B cell (primary cell): Measurements from ENCODE around the gene DPH1. TPM values are rescaled to one million over a fixed set of nuclear protein-coding genes. Genes with fewer than 3 reads are reported as not detected.

Source experiments
- ATAC-seq: fragments of 200-7000 bp; cut with Tn5 transposase; one replicate; pipeline ENCODE4 v1.10.0; 2021; ENCODE audit warnings: low read depth, mild to moderate bottlenecking, moderate number of reproducible peaks, moderate library complexity
- CTCF ChIA-PET: fragments of 350-600 bp; sonication (Branson Sonifier 250); formaldehyde crosslinking; loops from one replicate; lab custom pipeline; 2021; ENCODE audit warnings: antibody characterized with exemption, inconsistent platforms; lab: Charles Lee
- POLR2A ChIA-PET: fragments of 350-600 bp; sonication (Branson Sonifier 250); formaldehyde crosslinking; loops from one replicate; lab custom pipeline; 2021; ENCODE audit warnings: antibody characterized with exemption; lab: Charles Lee
- DNase-seq: peaks from one replicate; pipeline ENCODE4 v3.0.0; 2013
- H2AFZ ChIP-seq: 2 replicates; pipeline ENCODE4 v1.6.1; 2012; ENCODE audit warnings: mild to moderate bottlenecking, low read depth, low read length; ENCODE audit not compliant: insufficient read depth, poor library complexity, severe bottlenecking
- H3K27ac ChIP-seq, 2 donors: 1 replicate in 1 of 2; 2 replicates in 1 of 2; pipeline ENCODE4 v1.5.1; 2012 to 2013; ENCODE audit warnings: low read length in 2 of 2, mild to moderate bottlenecking in 2 of 2, moderate library complexity in 1 of 2
- H3K27me3 ChIP-seq, 4 experiments: fragments of 200-600 bp in 1 of 4; sonication (generic) in 1 of 4; replicated peaks in 1 of 4; 1 replicate in 2 of 4; 2 replicates in 2 of 4; pipeline versions ENCODE4 v1.6.1 to v1.7.0; 2013 to 2016; ENCODE audit warnings: low read length in 3 of 4, mild to moderate bottlenecking in 2 of 4, mixed read lengths in 1 of 4, moderate library complexity in 1 of 4; ENCODE audit not compliant: insufficient read depth in 4 of 4, control insufficient read depth in 3 of 4; ENCODE audit errors: control extremely low read depth in 1 of 4
- H3K36me3 ChIP-seq, 2 experiments: replicated peaks in 1 of 2; 1 replicate in 1 of 2; 2 replicates in 1 of 2; pipeline versions ENCODE4 v1.6.1 to v1.7.1; 2013; ENCODE audit warnings: low read length in 1 of 2; ENCODE audit not compliant: insufficient read depth in 2 of 2, control insufficient read depth in 1 of 2; ENCODE audit errors: control extremely low read depth in 1 of 2, extremely low read depth in 1 of 2
- H3K4me1 ChIP-seq, 2 donors: fragments of 200-600 bp in 1 of 2; sonication (generic) in 1 of 2; 1 replicate in 1 of 2; 2 replicates in 1 of 2; pipeline versions ENCODE4 v1.5.1 to v1.6.1; 2013 to 2017; ENCODE audit warnings: low read length in 2 of 2; ENCODE audit not compliant: control insufficient read depth in 2 of 2, insufficient read depth in 2 of 2
- H3K4me2 ChIP-seq: replicated peaks from 2 replicates; pipeline ENCODE3; 2012; ENCODE audit warnings: mild to moderate bottlenecking, low read depth, low read length; ENCODE audit not compliant: poor library complexity, severe bottlenecking
- H3K4me3 ChIP-seq, 5 experiments: fragments of 200-600 bp in 1 of 5; sonication (generic) in 1 of 5; 1 replicate in 3 of 5; 2 replicates in 2 of 5; pipeline versions ENCODE4 v1.5.1 to v1.7.0; 2011 to 2016; ENCODE audit warnings: low read length in 4 of 5, mild to moderate bottlenecking in 4 of 5, low read depth in 2 of 5, control low read depth in 1 of 5, moderate library complexity in 1 of 5; ENCODE audit not compliant: insufficient read depth in 1 of 5; ENCODE audit errors: control extremely low read depth in 1 of 5, extremely low read depth in 1 of 5
- H3K79me2 ChIP-seq: fragments of 200-600 bp; sonication (generic); one replicate; pipeline ENCODE4 v1.6.0; 2016; ENCODE audit warnings: low read length; ENCODE audit not compliant: control insufficient read depth, insufficient read depth
- H3K9ac ChIP-seq: fragments of 200-600 bp; sonication (generic); 2 replicates; pipeline ENCODE4 v1.6.1; 2017; ENCODE audit warnings: mild to moderate bottlenecking, low read length, moderate library complexity
- H3K9me3 ChIP-seq, 3 donors: one replicate each; pipeline versions ENCODE4 v1.6.1 to v1.7.1; 2013; ENCODE audit warnings: low read length in 2 of 3; ENCODE audit not compliant: control insufficient read depth in 2 of 3, insufficient read depth in 1 of 3; ENCODE audit errors: control extremely low read depth in 1 of 3
- H4K20me1 ChIP-seq: 2 replicates; pipeline ENCODE4 v1.6.0; 2012; ENCODE audit warnings: mild to moderate bottlenecking, low read length; ENCODE audit not compliant: insufficient read depth, control insufficient read depth, poor library complexity, severe bottlenecking
- H3K27ac Mint-ChIP-seq: one replicate; pipeline ENCODE4 v1.8.0; 2021; ENCODE audit warnings: mixed read lengths
- H3K27me3 Mint-ChIP-seq: one replicate; pipeline ENCODE4 v1.8.0; 2021; ENCODE audit warnings: mixed read lengths
- H3K4me1 Mint-ChIP-seq: one replicate; pipeline ENCODE4 v1.8.0; 2021; ENCODE audit warnings: mixed read lengths
- H3K4me3 Mint-ChIP-seq: one replicate; pipeline ENCODE4 v1.8.0; 2021; ENCODE audit warnings: mixed read lengths
- H3K9me3 Mint-ChIP-seq: one replicate; pipeline ENCODE4 v1.8.0; 2022; ENCODE audit warnings: mixed read lengths; ENCODE audit not compliant: insufficient read depth
- EZH2 ChIP-seq: IDR thresholded peaks from 2 replicates; pipeline ENCODE4 v1.6.1; 2012; ENCODE audit warnings: borderline replicate concordance, low read depth, mild to moderate bottlenecking, moderate library complexity, low read length; ENCODE audit not compliant: insufficient read depth, poor library complexity, severe bottlenecking
- WGBS: methylation state at CpG from one replicate; pipeline ENCODE4 v1.1.5; 2013; ENCODE audit warnings: missing lambda C conversion rate; ENCODE audit not compliant: insufficient coverage; 5-methylcytosine and 5-hydroxymethylcytosine counted together
- intact Hi-C: fragments of 100-400 bp; cut with micrococcal nuclease; formaldehyde crosslinking; loops from one replicate; pipeline ENCODE4 v1.10.0; 2022
- polyA plus RNA-seq: library from polyadenylated mRNA; depleted of rRNA; stranded (reverse); fragments of >200 nt; gene quantifications from 2 replicates; pipeline ENCODE4 v1.2.3, GENCODE V29; 2012
- total RNA-seq, 2 donors: library from RNA; stranded (reverse); fragments of 120-200 nt in 1 of 2; gene quantifications; 1 replicate in 1 of 2; 2 replicates in 1 of 2; pipeline versions ENCODE4 v1.2.3 to v1.2.4, GENCODE V29; 2013 to 2022
- TF ChIP-seq, protein P1 (sequence below): fragments of 200-600 bp; IDR thresholded peaks from one replicate; pipeline ENCODE4 v1.8.0; 2022; ENCODE audit warnings: antibody characterized with exemption, mild to moderate bottlenecking

Gene DPH1
- total and polyA plus RNA-seq, 2 donors (not counting 1 experiment from before 2014, with no cell fraction given), result 83.6 to 105 TPM

DNA sequence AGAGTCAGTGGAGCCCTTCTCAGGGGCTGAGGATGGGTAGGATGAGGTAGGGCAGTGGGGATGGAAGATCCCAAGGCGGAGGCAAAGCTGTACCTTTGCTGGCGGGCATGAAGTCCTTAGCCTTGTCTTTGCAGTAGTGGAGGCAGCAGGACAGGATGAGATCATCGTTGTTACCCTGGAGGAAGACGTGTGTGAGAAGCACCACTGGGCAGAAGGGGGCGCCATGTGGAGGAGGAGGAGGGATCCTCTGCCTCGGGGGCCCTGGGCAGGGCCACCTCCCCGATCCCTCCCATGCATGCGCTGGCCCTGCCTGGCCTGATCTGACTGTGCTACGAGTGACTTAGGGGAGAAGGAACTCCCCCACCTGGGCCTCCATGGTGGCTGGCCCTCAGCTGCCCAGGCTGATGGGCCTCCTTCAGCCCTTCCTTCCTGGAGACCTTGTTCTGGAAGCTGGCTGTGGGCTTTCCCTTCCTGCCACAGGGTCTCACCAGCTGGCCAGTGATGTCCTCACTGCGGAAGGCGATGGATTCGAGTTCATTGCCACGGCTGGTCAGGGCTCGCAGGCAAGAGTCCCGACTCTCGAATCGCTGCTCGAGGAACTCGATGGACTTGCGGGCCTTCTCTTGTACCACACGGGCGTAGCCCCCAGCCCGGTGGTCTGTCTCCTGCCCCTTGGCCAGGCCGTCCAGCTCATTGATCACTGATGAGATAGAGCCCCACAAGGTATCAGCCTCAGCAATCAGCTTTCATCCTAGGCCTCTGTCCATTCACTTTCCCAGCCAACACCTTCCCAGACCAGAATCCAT is 35.2 kb downstream of the DPH1 start:
- Histone ChIP-seq H4K20me1 (no peaks in the 10 kb centered on the region), H3K9me3 (no peaks in the 10 kb centered on the region), H3K4me1 (peaks cover 20 to 34% of the 10 kb centered on the region in 2 donors), H3K27me3 (peaks cover 0 to 1% (median 0%) of the 10 kb centered on the region in 4 experiments), H3K36me3 (peaks cover 0 to 22% of the 10 kb centered on the region in 2 experiments), H3K27ac (peak overlapping the region; percentile 41 to 64), H3K4me2 (peak overlapping the region; percentile 39), H2AFZ (peak overlapping the region; percentile 13), H3K4me3 (no peak overlapping the region), H3K79me2 (no peaks in the 10 kb centered on the region), H3K9ac (peak overlapping the region; percentile 10)
- ATAC-seq (peak; percentile 21), DNase-seq (peak; percentile 40)
- POLR2A ChIA-PET, result no interaction called here
- peaks cover 42% of the 10 kb centered on the region for H3K4me1 Mint-ChIP-seq
- intact Hi-C loops, result no loop called here
- no peaks in the 10 kb centered on the region for H3K27me3 Mint-ChIP-seq
- H3K9me3 Mint-ChIP-seq, result no peaks in the 10 kb centered on the region
- 87% methylated on average over 22 of the region's 24 CpGs for WGBS
- H3K27ac Mint-ChIP-seq, result peak overlapping the region; percentile 86
- no peak for TF ChIP-seq EZH2
- TF ChIP-seq, protein P1, sequence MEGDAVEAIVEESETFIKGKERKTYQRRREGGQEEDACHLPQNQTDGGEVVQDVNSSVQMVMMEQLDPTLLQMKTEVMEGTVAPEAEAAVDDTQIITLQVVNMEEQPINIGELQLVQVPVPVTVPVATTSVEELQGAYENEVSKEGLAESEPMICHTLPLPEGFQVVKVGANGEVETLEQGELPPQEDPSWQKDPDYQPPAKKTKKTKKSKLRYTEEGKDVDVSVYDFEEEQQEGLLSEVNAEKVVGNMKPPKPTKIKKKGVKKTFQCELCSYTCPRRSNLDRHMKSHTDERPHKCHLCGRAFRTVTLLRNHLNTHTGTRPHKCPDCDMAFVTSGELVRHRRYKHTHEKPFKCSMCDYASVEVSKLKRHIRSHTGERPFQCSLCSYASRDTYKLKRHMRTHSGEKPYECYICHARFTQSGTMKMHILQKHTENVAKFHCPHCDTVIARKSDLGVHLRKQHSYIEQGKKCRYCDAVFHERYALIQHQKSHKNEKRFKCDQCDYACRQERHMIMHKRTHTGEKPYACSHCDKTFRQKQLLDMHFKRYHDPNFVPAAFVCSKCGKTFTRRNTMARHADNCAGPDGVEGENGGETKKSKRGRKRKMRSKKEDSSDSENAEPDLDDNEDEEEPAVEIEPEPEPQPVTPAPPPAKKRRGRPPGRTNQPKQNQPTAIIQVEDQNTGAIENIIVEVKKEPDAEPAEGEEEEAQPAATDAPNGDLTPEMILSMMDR, result peak; percentile 20
- H3K4me3 Mint-ChIP-seq, result peak overlapping the region; percentile 61
- CTCF ChIA-PET, result interaction anchor here (1.2 to 3.8 kb wide), 5 partner anchors 9 to 180 kb away, joined by 3 to 17 read pairs (median 8); partner anchors contain the start of gene HIC1

DNA sequence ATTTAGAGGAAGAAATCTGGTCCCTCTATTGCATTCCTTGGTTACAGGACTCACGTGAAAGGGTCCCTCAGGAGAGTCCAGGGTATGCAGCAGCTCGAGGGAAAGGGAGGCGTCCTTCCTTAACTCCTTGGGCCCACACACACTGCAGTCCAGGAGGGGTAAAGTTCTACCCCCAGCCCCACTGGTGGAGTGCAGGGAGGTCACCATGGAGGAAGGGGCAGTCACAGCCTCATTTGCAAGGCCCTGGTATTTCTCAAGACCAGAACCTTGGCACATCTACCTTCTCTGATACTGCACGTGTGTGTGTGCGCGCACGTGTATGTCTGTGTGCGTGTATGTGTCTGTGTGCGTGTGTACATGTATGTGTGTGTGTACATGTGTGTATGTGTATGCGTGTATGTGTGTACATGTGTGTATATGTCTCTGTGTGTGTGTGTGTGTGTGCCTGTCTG is 36.0 kb downstream of the DPH1 start:
- no peak overlapping the region for H3K4me2 ChIP-seq
- no peak overlapping the region for H3K27ac Mint-ChIP-seq
- ChIA-PET CTCF (interaction anchor here (2.4 to 5.4 kb wide), 4 partner anchors 10 to 179 kb away, joined by 8 to 28 read pairs (median 16); partner anchors contain the start of gene HIC1), POLR2A (no interaction called here)
- H3K4me1 ChIP-seq, result peaks cover 20 to 41% of the 10 kb centered on the region in 2 donors
- H3K36me3 ChIP-seq, result peaks cover 0 to 22% of the 10 kb centered on the region in 2 experiments
- H3K27ac ChIP-seq, result no peak overlapping the region
- no peak overlapping the region for H2AFZ ChIP-seq
- H3K79me2 ChIP-seq, result no peaks in the 10 kb centered on the region
- no peak overlapping the region for H3K9ac ChIP-seq
- no peak for TF ChIP-seq EZH2
- H3K4me3 ChIP-seq, result no peak overlapping the region
- H3K4me3 Mint-ChIP-seq, result no peak overlapping the region
- H4K20me1 ChIP-seq, result no peaks in the 10 kb centered on the region
- H3K4me1 Mint-ChIP-seq, result peaks cover 44% of the 10 kb centered on the region
- no peaks in the 10 kb centered on the region for H3K27me3 ChIP-seq
- H3K27me3 Mint-ChIP-seq, result no peaks in the 10 kb centered on the region
- intact Hi-C loops, result no loop called here
- no peaks in the 10 kb centered on the region for H3K9me3 ChIP-seq
- H3K9me3 Mint-ChIP-seq, result no peaks in the 10 kb centered on the region
- DNase-seq (no peak), ATAC-seq (no peak)
- WGBS, result 96% methylated on average over 10 of the region's 10 CpGs
